ENCODE results near the gene TCF4. TPM values are rescaled to one million over a fixed set of nuclear protein-coding genes. Genes with fewer than 3 reads are reported as not detected.

TCF4 gene
- total RNA-seq, 1 experiment from 2014 or later: 143 TPM

DNA sequence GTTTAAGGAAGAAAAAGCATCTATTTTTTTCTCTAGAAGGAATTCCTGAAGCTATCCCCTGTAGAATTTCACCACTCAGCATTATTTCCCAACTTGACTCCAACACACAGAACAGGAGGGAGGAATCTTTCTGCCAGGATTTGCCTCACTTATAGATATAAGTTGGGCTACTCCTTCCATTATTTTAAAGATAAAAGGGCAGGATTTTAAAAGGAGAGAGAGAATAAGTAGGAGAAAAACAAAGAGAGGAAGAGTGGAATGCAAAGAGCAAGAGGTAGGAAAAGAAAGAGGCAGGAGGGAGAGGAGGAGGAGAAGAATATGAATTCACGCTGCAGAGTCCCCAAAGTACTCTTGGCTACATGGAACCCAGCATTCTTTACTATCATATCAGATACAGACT lies 182.5 kb downstream of the TCF4 start:
- Histone ChIP-seq H3K4me1 (ENCODE audit: insufficient read depth, low read length, poor library complexity, severe bottlenecking) (peaks cover 59% of the 10 kb centered on the region), H3K27me3 (replicated peaks; ENCODE audit: insufficient read depth, low read depth, low read length, poor library complexity) (no peaks in the 10 kb centered on the region), H3K36me3 (ENCODE audit: insufficient read depth, low read length, poor library complexity, severe bottlenecking) (no peaks in the 10 kb centered on the region), H3K9me3 (ENCODE audit: low read depth, low read length, poor library complexity, severe bottlenecking) (no peaks in the 10 kb centered on the region), H3K4me3 (ENCODE audit: low read depth, low read length, poor library complexity, severe bottlenecking) (peak overlapping the region; percentile 43), H3K27ac (ENCODE audit: low read depth, low read length, poor library complexity, severe bottlenecking) (peak overlapping the region; percentile 76)
- BruUV-seq (replicated peaks): no TSS peak
- no peak for DNase-seq (ENCODE audit: low spot score)
- TF ChIP-seq EZH2 (IDR thresholded peaks at IDR 0.05; ENCODE audit: borderline replicate concordance, low read depth, low read length, poor library complexity, severe bottlenecking): no peak
- TF ChIP-seq, protein P1, sequence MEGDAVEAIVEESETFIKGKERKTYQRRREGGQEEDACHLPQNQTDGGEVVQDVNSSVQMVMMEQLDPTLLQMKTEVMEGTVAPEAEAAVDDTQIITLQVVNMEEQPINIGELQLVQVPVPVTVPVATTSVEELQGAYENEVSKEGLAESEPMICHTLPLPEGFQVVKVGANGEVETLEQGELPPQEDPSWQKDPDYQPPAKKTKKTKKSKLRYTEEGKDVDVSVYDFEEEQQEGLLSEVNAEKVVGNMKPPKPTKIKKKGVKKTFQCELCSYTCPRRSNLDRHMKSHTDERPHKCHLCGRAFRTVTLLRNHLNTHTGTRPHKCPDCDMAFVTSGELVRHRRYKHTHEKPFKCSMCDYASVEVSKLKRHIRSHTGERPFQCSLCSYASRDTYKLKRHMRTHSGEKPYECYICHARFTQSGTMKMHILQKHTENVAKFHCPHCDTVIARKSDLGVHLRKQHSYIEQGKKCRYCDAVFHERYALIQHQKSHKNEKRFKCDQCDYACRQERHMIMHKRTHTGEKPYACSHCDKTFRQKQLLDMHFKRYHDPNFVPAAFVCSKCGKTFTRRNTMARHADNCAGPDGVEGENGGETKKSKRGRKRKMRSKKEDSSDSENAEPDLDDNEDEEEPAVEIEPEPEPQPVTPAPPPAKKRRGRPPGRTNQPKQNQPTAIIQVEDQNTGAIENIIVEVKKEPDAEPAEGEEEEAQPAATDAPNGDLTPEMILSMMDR (conservative IDR thresholded peaks at IDR 0.05; ENCODE audit: low read depth, low read length): no peak
- ChIA-PET CTCF (no interaction called here), POLR2A (ENCODE audit: low non-redundant PET) (no interaction called here)
- intact Hi-C loops (cut with micrococcal nuclease; ENCODE audit: unreplicated experiment): loop anchor here (5.0 to 10.0 kb wide), 3 partner anchors 43 to 1169 kb away; no protein-coding TSS in a partner anchor

GRCh38 chr18:55404832-55405465 lies 183.0 kb downstream of the TCF4 start:
- Histone ChIP-seq H3K36me3 (ENCODE audit: insufficient read depth, low read length, poor library complexity, severe bottlenecking) (no peaks in the 10 kb centered on the region), H3K27me3 (replicated peaks; ENCODE audit: insufficient read depth, low read depth, low read length, poor library complexity) (no peaks in the 10 kb centered on the region), H3K4me3 (ENCODE audit: low read depth, low read length, poor library complexity, severe bottlenecking) (no peak overlapping the region), H3K4me1 (ENCODE audit: insufficient read depth, low read length, poor library complexity, severe bottlenecking) (peaks cover 59% of the 10 kb centered on the region), H3K27ac (ENCODE audit: low read depth, low read length, poor library complexity, severe bottlenecking) (peak overlapping the region; percentile 76), H3K9me3 (ENCODE audit: low read depth, low read length, poor library complexity, severe bottlenecking) (no peaks in the 10 kb centered on the region)
- no TSS peak for BruUV-seq (replicated peaks)
- intact Hi-C loops (cut with micrococcal nuclease; ENCODE audit: unreplicated experiment): loop anchor here (5.0 to 10.0 kb wide), 5 partner anchors 43 to 1170 kb away; no protein-coding TSS in a partner anchor
- DNase-seq (ENCODE audit: low spot score): no peak
- ChIA-PET POLR2A (ENCODE audit: low non-redundant PET) (no interaction called here), CTCF (no interaction called here)
- TF ChIP-seq EZH2 (IDR thresholded peaks at IDR 0.05; ENCODE audit: borderline replicate concordance, low read depth, low read length, poor library complexity, severe bottlenecking): no peak
- TF ChIP-seq, protein P1 (conservative IDR thresholded peaks at IDR 0.05; ENCODE audit: low read depth, low read length): no peak

- DNase-seq (ENCODE audit: low spot score): no peak
- Histone ChIP-seq H3K4me3 (ENCODE audit: low read depth, low read length, poor library complexity, severe bottlenecking) (no peak overlapping the region), H3K36me3 (ENCODE audit: insufficient read depth, low read length, poor library complexity, severe bottlenecking) (no peaks in the 10 kb centered on the region), H3K27ac (ENCODE audit: low read depth, low read length, poor library complexity, severe bottlenecking) (peak overlapping the region; percentile 76), H3K9me3 (ENCODE audit: low read depth, low read length, poor library complexity, severe bottlenecking) (no peaks in the 10 kb centered on the region), H3K4me1 (ENCODE audit: insufficient read depth, low read length, poor library complexity, severe bottlenecking) (peaks cover 63% of the 10 kb centered on the region), H3K27me3 (replicated peaks; ENCODE audit: insufficient read depth, low read depth, low read length, poor library complexity) (no peaks in the 10 kb centered on the region)
- TF ChIP-seq EZH2 (IDR thresholded peaks at IDR 0.05; ENCODE audit: borderline replicate concordance, low read depth, low read length, poor library complexity, severe bottlenecking): no peak
- TF ChIP-seq, protein P1 (conservative IDR thresholded peaks at IDR 0.05; ENCODE audit: low read depth, low read length): no peak
- ChIA-PET CTCF (no interaction called here), POLR2A (ENCODE audit: low non-redundant PET) (no interaction called here)
- no TSS peak for BruUV-seq (replicated peaks)
- intact Hi-C loops (cut with micrococcal nuclease; ENCODE audit: unreplicated experiment): loop anchor here (5.0 to 10.0 kb wide), 3 partner anchors 52 to 1171 kb away; no protein-coding TSS in a partner anchor
These were observed 183.7 kb downstream of the TCF4 start for GRCh38 chr18:55404136-55404830.

All from A673 (cell line).